ENCODE data around the gene SLC2A13.

SLC2A13 gene

DNA sequence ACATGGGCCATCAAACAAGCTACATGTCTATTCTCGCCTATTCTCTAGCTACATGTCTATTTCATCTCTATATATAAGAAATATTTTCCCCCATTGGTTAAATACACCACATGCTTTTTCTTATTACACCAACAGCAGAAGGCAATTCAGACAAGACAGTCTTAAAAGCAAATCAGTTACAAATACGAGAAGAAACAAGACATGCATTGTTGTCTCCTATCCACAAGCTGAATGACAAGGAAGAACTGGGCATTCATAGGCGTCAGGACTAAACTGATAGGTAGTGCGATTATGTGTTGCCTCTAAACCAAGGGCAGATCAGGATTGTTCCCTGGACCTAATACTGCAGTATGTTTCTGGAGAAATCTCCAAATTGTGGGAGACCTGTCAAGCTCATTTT, 19.4 kb downstream of the SLC2A13 start (continued):
- TF ChIP-seq ZNF623 (tag by site-specific recombination; IDR thresholded peaks at IDR 0.05) = no peak
- no peak for TF ChIP-seq ZNF560 (tag by site-specific recombination; IDR thresholded peaks at IDR 0.05; ENCODE audit: borderline replicate concordance)
- TF ChIP-seq ZNF792 (tag by site-specific recombination; IDR thresholded peaks at IDR 0.05) = no peak
- TF ChIP-seq, protein P1, sequence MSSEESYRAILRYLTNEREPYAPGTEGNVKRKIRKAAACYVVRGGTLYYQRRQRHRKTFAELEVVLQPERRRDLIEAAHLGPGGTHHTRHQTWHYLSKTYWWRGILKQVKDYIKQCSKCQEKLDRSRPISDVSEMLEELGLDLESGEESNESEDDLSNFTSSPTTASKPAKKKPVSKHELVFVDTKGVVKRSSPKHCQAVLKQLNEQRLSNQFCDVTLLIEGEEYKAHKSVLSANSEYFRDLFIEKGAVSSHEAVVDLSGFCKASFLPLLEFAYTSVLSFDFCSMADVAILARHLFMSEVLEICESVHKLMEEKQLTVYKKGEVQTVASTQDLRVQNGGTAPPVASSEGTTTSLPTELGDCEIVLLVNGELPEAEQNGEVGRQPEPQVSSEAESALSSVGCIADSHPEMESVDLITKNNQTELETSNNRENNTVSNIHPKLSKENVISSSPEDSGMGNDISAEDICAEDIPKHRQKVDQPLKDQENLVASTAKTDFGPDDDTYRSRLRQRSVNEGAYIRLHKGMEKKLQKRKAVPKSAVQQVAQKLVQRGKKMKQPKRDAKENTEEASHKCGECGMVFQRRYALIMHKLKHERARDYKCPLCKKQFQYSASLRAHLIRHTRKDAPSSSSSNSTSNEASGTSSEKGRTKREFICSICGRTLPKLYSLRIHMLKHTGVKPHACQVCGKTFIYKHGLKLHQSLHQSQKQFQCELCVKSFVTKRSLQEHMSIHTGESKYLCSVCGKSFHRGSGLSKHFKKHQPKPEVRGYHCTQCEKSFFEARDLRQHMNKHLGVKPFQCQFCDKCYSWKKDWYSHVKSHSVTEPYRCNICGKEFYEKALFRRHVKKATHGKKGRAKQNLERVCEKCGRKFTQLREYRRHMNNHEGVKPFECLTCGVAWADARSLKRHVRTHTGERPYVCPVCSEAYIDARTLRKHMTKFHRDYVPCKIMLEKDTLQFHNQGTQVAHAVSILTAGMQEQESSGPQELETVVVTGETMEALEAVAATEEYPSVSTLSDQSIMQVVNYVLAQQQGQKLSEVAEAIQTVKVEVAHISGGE (tag by site-specific recombination; conservative IDR thresholded peaks at IDR 0.05; ENCODE audit: low read depth) = no peak
- no peak for TF ChIP-seq PRDM1 (tag by site-specific recombination; IDR thresholded peaks at IDR 0.05)
- TF ChIP-seq ZNF473 (tag by site-specific recombination; IDR thresholded peaks at IDR 0.05) = no peak
- TF ChIP-seq RBAK (tag by site-specific recombination; IDR thresholded peaks at IDR 0.05) = no peak
- no peak for TF ChIP-seq ZFHX2 (tag by site-specific recombination; conservative IDR thresholded peaks at IDR 0.05)

DNA sequence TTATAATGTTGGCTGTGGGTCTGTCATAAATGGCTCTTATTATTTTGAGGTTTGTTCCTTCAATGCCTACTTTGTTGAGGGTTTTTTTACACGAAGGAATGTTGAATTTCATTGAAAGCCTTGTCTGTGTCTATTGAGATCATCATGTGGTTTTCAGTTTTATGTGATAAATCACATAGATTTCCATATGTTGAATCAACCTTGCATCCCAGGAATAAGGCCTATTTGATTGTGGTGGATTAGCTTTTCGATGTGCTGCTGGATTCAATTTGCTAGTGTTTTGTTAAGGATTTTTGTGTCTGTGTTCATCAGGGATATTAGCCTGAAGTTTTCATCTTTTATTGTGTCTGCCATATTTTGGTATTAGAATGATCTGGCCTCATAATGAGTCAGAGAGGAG, 27.6 kb downstream of the SLC2A13 start:
- POLR2A ChIA-PET = no interaction called here
- H3K4me3 ChIP-seq (ENCODE audit: low read depth, low read length) = no peak overlapping the region
- CTCF ChIA-PET = no interaction called here
- no peak for TF ChIP-seq ZNF146 (tag by site-specific recombination; IDR thresholded peaks at IDR 0.05)
- TF ChIP-seq, protein P2, sequence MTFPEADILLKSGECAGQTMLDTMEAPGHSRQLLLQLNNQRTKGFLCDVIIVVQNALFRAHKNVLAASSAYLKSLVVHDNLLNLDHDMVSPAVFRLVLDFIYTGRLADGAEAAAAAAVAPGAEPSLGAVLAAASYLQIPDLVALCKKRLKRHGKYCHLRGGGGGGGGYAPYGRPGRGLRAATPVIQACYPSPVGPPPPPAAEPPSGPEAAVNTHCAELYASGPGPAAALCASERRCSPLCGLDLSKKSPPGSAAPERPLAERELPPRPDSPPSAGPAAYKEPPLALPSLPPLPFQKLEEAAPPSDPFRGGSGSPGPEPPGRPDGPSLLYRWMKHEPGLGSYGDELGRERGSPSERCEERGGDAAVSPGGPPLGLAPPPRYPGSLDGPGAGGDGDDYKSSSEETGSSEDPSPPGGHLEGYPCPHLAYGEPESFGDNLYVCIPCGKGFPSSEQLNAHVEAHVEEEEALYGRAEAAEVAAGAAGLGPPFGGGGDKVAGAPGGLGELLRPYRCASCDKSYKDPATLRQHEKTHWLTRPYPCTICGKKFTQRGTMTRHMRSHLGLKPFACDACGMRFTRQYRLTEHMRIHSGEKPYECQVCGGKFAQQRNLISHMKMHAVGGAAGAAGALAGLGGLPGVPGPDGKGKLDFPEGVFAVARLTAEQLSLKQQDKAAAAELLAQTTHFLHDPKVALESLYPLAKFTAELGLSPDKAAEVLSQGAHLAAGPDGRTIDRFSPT (tag by site-specific recombination; IDR thresholded peaks at IDR 0.05) = no peak
- TF ChIP-seq, protein P3, sequence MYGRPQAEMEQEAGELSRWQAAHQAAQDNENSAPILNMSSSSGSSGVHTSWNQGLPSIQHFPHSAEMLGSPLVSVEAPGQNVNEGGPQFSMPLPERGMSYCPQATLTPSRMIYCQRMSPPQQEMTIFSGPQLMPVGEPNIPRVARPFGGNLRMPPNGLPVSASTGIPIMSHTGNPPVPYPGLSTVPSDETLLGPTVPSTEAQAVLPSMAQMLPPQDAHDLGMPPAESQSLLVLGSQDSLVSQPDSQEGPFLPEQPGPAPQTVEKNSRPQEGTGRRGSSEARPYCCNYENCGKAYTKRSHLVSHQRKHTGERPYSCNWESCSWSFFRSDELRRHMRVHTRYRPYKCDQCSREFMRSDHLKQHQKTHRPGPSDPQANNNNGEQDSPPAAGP (tag by site-specific recombination; IDR thresholded peaks at IDR 0.05) = no peak
- no peak for TF ChIP-seq ZNF76 (tag by site-specific recombination; IDR thresholded peaks at IDR 0.05; ENCODE audit: borderline replicate concordance, low read depth)
- no peaks in the 10 kb centered on the region for H3K4me1 ChIP-seq (ENCODE audit: control insufficient read depth, insufficient read depth, low read length)
- H3K36me3 ChIP-seq (ENCODE audit: control insufficient read depth in 2 of 2, insufficient read depth in 1 of 2, low read length in 2 of 2) = no peaks in the 10 kb centered on the region
- H3K27ac ChIP-seq (ENCODE audit: extremely low read depth, low read depth, low read length) = no peak overlapping the region
- no peaks in the 10 kb centered on the region for H3K9me3 ChIP-seq (ENCODE audit: control insufficient read depth, insufficient read depth, low read depth, low read length)

DNA sequence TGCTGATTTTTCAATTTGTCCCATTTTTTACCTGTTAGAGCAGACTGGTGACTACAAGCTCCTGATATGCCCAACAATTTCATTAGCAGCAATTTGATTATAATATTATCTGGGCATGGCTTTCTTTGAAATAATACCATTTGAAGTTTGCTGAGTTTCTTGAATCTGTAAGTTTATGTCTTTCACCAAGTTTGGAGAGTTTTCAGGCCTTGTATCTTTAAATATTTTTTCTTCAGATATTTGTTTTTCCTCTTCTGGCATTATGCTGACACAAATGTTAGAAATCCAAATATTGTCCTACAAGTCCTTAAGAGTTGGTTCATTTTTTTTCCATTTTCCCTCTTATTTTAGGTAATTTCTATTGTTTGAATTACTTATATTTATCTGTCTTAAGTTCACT, 30.4 kb downstream of the SLC2A13 start:
- Histone ChIP-seq H3K36me3 (ENCODE audit: control insufficient read depth in 2 of 2, insufficient read depth in 1 of 2, low read length in 2 of 2) (no peaks in the 10 kb centered on the region), H3K9me3 (ENCODE audit: control insufficient read depth, insufficient read depth, low read depth, low read length) (no peaks in the 10 kb centered on the region), H3K4me3 (ENCODE audit: low read depth, low read length) (no peak overlapping the region), H3K4me1 (ENCODE audit: control insufficient read depth, insufficient read depth, low read length) (no peaks in the 10 kb centered on the region), H3K27ac (ENCODE audit: extremely low read depth, low read depth, low read length) (no peak overlapping the region)
- TF ChIP-seq ZNF558 (tag by site-specific recombination; IDR thresholded peaks at IDR 0.05) = peak; percentile 95
- TF ChIP-seq ZNF350 (tag by site-specific recombination; IDR thresholded peaks at IDR 0.05) = no peak
- ChIA-PET POLR2A (no interaction called here), CTCF (no interaction called here)

DNA sequence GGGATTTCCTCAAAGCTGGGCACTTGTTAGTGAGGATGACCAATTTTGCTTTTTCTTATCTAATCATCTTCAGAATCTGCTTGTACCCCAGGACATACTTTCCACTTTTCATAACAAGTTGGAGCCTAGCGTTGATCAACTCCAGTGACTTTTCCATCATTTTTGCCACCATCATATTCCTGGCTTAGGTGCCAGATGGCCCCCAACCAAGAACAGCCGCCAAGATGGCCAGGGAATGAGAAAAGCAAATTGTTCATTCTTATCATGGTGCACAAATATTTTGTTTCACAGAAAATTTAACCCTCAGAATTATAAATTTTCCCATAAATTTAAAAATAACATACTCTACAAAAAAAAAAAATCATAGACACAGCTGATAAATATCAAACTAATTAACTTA, 37.5 kb downstream of the SLC2A13 start:
- TF ChIP-seq ZNF140 (tag by site-specific recombination; IDR thresholded peaks at IDR 0.05) (no peak), ZNF626 (tag by site-specific recombination; IDR thresholded peaks at IDR 0.05) (no peak), ZNF670 (tag by site-specific recombination; IDR thresholded peaks at IDR 0.05; ENCODE audit: low read depth) (no peak), ZNF777 (tag by site-specific recombination; IDR thresholded peaks at IDR 0.05; ENCODE audit: borderline replicate concordance) (no peak)
- TF ChIP-seq, protein P2 (tag by site-specific recombination; IDR thresholded peaks at IDR 0.05) = no peak
- TF ChIP-seq, protein P4, sequence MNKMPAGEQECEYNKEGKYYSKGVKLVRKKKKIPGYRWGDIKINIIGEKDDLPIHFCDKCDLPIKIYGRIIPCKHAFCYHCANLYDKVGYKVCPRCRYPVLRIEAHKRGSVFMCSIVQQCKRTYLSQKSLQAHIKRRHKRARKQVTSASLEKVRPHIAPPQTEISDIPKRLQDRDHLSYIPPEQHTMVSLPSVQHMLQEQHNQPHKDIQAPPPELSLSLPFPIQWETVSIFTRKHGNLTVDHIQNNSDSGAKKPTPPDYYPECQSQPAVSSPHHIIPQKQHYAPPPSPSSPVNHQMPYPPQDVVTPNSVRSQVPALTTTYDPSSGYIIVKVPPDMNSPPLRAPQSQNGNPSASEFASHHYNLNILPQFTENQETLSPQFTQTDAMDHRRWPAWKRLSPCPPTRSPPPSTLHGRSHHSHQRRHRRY (tag by site-specific recombination; IDR thresholded peaks at IDR 0.05) = no peak
- Histone ChIP-seq H3K36me3 (ENCODE audit: control insufficient read depth in 2 of 2, insufficient read depth in 1 of 2, low read length in 2 of 2) (no peaks in the 10 kb centered on the region), H3K4me3 (ENCODE audit: low read depth, low read length) (no peak overlapping the region), H3K4me1 (ENCODE audit: control insufficient read depth, insufficient read depth, low read length) (no peaks in the 10 kb centered on the region), H3K9me3 (ENCODE audit: control insufficient read depth, insufficient read depth, low read depth, low read length) (no peaks in the 10 kb centered on the region), H3K27ac (ENCODE audit: extremely low read depth, low read depth, low read length) (no peak overlapping the region)
- POLR2A ChIA-PET = no interaction called here
- CTCF ChIA-PET = interaction anchor here (0.6 kb wide), 1 partner anchor 331 kb away, joined by 10 read pairs; no protein-coding TSS in a partner anchor

All from HEK293 (cell line).